Measurements from ENCODE around the gene FBXW4.

DNA sequence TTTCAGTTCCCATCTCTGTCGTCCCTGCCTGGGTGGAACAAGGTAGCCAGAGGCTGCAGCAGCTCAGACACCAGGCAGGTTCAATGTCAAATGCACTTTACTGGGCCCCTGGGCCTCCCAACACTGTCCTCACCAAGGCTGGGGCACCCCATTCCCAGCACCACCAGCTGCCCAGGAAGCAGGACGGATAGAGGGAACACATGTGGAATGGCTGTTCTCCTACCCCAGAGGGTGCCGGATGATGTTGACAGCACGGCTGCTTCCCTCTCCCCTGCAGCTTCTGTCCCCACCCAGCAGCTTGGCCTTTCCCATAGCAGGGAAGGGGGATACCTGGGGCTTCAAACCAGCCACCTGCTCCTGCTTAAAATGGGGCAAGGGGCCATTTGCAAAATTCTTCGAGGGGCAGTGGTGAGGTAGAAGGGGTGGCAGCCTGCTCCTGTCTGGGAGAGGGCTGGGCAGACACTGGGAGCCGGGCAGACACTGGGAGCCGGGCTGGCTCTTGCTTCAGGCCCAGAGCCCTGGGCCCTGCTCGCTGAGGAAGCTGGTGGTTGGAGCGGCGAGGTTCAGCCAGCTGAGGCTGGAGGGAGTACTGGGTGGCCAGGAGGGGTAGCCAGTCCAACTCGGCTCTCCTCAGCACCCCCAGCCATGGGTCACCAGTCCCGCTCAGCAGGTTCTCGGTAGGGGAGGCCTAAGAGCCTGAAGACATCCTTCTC lies 116.0 kb downstream of the FBXW4 start:
- TF ChIP-seq, protein P1, sequence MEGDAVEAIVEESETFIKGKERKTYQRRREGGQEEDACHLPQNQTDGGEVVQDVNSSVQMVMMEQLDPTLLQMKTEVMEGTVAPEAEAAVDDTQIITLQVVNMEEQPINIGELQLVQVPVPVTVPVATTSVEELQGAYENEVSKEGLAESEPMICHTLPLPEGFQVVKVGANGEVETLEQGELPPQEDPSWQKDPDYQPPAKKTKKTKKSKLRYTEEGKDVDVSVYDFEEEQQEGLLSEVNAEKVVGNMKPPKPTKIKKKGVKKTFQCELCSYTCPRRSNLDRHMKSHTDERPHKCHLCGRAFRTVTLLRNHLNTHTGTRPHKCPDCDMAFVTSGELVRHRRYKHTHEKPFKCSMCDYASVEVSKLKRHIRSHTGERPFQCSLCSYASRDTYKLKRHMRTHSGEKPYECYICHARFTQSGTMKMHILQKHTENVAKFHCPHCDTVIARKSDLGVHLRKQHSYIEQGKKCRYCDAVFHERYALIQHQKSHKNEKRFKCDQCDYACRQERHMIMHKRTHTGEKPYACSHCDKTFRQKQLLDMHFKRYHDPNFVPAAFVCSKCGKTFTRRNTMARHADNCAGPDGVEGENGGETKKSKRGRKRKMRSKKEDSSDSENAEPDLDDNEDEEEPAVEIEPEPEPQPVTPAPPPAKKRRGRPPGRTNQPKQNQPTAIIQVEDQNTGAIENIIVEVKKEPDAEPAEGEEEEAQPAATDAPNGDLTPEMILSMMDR (tag by site-specific recombination; IDR thresholded peaks at IDR 0.05), result no peak
- TF ChIP-seq ZNF510 (tag by site-specific recombination; IDR thresholded peaks at IDR 0.05; ENCODE audit: insufficient replicate concordance) (no peak), ZNF501 (tag by site-specific recombination; IDR thresholded peaks at IDR 0.05) (no peak), ZNF274 (IDR thresholded peaks at IDR 0.05; ENCODE audit: low read length) (no peak), ZNF274 (tag by site-specific recombination; IDR thresholded peaks at IDR 0.05; ENCODE audit: borderline replicate concordance) (no peak), MZF1 (tag by site-specific recombination; IDR thresholded peaks at IDR 0.05; ENCODE audit: borderline replicate concordance) (no peak), ZNF114 (tag by site-specific recombination; IDR thresholded peaks at IDR 0.05) (no peak), OVOL3 (tag by site-specific recombination; IDR thresholded peaks at IDR 0.05) (no peak)
- TF ChIP-seq, protein P2, sequence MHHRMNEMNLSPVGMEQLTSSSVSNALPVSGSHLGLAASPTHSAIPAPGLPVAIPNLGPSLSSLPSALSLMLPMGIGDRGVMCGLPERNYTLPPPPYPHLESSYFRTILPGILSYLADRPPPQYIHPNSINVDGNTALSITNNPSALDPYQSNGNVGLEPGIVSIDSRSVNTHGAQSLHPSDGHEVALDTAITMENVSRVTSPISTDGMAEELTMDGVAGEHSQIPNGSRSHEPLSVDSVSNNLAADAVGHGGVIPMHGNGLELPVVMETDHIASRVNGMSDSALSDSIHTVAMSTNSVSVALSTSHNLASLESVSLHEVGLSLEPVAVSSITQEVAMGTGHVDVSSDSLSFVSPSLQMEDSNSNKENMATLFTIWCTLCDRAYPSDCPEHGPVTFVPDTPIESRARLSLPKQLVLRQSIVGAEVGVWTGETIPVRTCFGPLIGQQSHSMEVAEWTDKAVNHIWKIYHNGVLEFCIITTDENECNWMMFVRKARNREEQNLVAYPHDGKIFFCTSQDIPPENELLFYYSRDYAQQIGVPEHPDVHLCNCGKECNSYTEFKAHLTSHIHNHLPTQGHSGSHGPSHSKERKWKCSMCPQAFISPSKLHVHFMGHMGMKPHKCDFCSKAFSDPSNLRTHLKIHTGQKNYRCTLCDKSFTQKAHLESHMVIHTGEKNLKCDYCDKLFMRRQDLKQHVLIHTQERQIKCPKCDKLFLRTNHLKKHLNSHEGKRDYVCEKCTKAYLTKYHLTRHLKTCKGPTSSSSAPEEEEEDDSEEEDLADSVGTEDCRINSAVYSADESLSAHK (tag by site-specific recombination; IDR thresholded peaks at IDR 0.05), result no peak
- TF ChIP-seq, protein P3, sequence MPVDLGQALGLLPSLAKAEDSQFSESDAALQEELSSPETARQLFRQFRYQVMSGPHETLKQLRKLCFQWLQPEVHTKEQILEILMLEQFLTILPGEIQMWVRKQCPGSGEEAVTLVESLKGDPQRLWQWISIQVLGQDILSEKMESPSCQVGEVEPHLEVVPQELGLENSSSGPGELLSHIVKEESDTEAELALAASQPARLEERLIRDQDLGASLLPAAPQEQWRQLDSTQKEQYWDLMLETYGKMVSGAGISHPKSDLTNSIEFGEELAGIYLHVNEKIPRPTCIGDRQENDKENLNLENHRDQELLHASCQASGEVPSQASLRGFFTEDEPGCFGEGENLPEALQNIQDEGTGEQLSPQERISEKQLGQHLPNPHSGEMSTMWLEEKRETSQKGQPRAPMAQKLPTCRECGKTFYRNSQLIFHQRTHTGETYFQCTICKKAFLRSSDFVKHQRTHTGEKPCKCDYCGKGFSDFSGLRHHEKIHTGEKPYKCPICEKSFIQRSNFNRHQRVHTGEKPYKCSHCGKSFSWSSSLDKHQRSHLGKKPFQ (tag by site-specific recombination; IDR thresholded peaks at IDR 0.05), result no peak
- TF ChIP-seq, protein P4, sequence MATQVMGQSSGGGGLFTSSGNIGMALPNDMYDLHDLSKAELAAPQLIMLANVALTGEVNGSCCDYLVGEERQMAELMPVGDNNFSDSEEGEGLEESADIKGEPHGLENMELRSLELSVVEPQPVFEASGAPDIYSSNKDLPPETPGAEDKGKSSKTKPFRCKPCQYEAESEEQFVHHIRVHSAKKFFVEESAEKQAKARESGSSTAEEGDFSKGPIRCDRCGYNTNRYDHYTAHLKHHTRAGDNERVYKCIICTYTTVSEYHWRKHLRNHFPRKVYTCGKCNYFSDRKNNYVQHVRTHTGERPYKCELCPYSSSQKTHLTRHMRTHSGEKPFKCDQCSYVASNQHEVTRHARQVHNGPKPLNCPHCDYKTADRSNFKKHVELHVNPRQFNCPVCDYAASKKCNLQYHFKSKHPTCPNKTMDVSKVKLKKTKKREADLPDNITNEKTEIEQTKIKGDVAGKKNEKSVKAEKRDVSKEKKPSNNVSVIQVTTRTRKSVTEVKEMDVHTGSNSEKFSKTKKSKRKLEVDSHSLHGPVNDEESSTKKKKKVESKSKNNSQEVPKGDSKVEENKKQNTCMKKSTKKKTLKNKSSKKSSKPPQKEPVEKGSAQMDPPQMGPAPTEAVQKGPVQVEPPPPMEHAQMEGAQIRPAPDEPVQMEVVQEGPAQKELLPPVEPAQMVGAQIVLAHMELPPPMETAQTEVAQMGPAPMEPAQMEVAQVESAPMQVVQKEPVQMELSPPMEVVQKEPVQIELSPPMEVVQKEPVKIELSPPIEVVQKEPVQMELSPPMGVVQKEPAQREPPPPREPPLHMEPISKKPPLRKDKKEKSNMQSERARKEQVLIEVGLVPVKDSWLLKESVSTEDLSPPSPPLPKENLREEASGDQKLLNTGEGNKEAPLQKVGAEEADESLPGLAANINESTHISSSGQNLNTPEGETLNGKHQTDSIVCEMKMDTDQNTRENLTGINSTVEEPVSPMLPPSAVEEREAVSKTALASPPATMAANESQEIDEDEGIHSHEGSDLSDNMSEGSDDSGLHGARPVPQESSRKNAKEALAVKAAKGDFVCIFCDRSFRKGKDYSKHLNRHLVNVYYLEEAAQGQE (tag by site-specific recombination; IDR thresholded peaks at IDR 0.05), result no peak
- TF ChIP-seq, protein P5, sequence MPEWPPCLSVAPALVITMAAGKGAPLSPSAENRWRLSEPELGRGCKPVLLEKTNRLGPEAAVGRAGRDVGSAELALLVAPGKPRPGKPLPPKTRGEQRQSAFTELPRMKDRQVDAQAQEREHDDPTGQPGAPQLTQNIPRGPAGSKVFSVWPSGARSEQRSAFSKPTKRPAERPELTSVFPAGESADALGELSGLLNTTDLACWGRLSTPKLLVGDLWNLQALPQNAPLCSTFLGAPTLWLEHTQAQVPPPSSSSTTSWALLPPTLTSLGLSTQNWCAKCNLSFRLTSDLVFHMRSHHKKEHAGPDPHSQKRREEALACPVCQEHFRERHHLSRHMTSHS (tag by site-specific recombination; IDR thresholded peaks at IDR 0.05), result no peak
- TF ChIP-seq, protein P6, sequence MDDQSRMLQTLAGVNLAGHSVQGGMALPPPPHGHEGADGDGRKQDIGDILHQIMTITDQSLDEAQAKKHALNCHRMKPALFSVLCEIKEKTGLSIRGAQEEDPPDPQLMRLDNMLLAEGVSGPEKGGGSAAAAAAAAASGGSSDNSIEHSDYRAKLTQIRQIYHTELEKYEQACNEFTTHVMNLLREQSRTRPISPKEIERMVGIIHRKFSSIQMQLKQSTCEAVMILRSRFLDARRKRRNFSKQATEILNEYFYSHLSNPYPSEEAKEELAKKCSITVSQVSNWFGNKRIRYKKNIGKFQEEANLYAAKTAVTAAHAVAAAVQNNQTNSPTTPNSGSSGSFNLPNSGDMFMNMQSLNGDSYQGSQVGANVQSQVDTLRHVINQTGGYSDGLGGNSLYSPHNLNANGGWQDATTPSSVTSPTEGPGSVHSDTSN (CRISPR knock-in tag; IDR thresholded peaks at IDR 0.05), result no peak
